Upper lobe of left lung (tissue), 4 donors: ENCODE results near the gene SH3PXD2A.

Source experiments
- POLR2A ChIP-seq, 4 donors: fragments of 450-650 bp; IDR thresholded peaks; one replicate each; pipeline ENCODE4 v1.5.1; 2016 to 2017; ENCODE audit warnings: antibody characterized with exemption in 4 of 4, mild to moderate bottlenecking in 2 of 4
- TF ChIP-seq, protein P1 (sequence below), 6 experiments: fragments of 450-650 bp in 4 of 6; fragments of 200-600 bp in 2 of 6; sonication (generic) in 2 of 6; IDR thresholded peaks; one replicate each; pipeline ENCODE4 v1.5.1; 2016 to 2019; ENCODE audit warnings: antibody characterized with exemption in 6 of 6

DNA sequence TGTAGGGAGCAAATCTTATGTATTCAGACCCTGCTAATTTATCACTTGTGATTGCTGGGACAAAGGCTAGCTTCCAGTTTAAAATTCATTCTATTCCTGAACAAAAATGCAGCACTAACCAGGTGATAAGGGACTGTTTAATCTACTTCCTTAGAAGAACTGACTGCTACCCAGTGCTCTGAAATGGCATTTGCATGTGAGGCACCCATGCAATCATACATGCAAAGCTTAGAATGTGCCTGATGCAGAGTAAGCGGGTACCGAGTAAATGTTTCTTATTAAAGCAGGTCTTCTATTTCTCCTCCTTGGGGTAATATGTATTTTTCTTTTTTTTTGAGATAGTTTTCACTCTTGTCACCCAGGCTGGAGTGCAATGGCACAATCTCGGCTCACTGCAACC lies 307.4 kb downstream of the SH3PXD2A start:
- TF ChIP-seq, protein P1, sequence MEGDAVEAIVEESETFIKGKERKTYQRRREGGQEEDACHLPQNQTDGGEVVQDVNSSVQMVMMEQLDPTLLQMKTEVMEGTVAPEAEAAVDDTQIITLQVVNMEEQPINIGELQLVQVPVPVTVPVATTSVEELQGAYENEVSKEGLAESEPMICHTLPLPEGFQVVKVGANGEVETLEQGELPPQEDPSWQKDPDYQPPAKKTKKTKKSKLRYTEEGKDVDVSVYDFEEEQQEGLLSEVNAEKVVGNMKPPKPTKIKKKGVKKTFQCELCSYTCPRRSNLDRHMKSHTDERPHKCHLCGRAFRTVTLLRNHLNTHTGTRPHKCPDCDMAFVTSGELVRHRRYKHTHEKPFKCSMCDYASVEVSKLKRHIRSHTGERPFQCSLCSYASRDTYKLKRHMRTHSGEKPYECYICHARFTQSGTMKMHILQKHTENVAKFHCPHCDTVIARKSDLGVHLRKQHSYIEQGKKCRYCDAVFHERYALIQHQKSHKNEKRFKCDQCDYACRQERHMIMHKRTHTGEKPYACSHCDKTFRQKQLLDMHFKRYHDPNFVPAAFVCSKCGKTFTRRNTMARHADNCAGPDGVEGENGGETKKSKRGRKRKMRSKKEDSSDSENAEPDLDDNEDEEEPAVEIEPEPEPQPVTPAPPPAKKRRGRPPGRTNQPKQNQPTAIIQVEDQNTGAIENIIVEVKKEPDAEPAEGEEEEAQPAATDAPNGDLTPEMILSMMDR (IDR thresholded peaks at IDR 0.05): no peak
- TF ChIP-seq POLR2A (IDR thresholded peaks at IDR 0.05): no peak
